Stimulated activated naive CD8-positive, alpha-beta T cell treated with anti-CD3 and anti-CD28 coated beads, Interleukin-15, amount 100 ng/mL, for 72 hours (primary cell): Measurements from ENCODE around the gene COL20A1.

Experiments used
- ATAC-seq: fragments of 150-1000 bp; cut with Tn5 transposase; 2 replicates; pipeline ENCODE4 v1.10.0; 2021; ENCODE audit warnings: mild to moderate bottlenecking, moderate library complexity
- DNase-seq, 2 donors: peaks; one replicate each; pipeline ENCODE4 v3.0.0; 2021 to 2022
- H3K27ac Mint-ChIP-seq, 2 donors: one replicate each; pipeline ENCODE4 v1.8.0; 2022; ENCODE audit warnings: mild to moderate bottlenecking in 2 of 2, mixed read lengths in 2 of 2, moderate library complexity in 2 of 2
- H3K27me3 Mint-ChIP-seq: one replicate; pipeline ENCODE4 v1.8.0; 2022; ENCODE audit warnings: mixed read lengths
- H3K4me1 Mint-ChIP-seq: one replicate; pipeline ENCODE4 v1.8.0; 2022; ENCODE audit warnings: mild to moderate bottlenecking, mixed read lengths
- H3K4me3 Mint-ChIP-seq, 2 donors: one replicate each; pipeline ENCODE4 v1.8.0; 2022; ENCODE audit warnings: mild to moderate bottlenecking in 2 of 2, mixed read lengths in 2 of 2, moderate library complexity in 1 of 2
- H3K9me3 Mint-ChIP-seq, 2 donors: one replicate each; pipeline ENCODE4 v1.8.0; 2022; ENCODE audit warnings: mixed read lengths in 2 of 2

COL20A1 gene

DNA sequence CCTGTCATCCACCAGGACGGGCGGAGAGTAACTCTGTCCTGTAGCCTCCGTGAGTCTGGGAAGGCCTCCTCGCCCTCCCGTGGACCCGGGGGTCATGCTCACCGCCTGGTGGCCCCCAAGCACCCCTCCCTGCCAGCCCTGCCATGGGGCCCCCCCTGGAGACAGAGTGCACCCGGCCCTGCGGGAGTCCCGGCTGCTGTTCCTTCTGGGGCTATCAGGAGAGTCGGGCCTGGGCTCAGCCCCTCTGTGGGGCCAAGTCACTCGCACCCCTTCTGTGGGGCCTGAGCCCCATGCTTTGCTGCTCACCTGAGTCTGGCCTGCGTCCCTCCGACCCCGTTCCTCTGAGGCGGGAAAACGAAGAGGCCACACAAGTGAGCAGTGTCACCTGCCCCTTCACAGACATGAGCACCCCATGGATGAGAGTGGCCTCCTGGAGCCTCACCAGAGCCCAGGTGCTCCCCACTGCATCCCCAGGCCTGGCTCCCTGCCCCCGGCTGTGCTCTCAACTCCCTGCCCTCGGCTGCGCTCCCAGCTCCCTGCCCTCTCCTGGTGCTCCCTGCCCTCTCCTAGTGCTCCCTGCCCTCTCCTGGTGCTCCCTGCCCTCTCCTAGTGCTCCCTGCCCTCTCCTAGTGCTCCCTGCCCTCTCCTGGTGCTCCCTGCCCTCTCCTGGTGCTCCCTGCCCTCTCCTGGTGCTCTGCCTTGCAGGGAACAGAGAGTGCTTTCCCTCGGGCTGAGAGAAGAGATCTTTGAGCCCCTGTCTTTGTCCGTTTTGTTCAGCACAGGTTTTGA is 72.8 kb downstream of the COL20A1 start:
- no peak overlapping the region for H3K27ac Mint-ChIP-seq
- peaks cover 54% of the 10 kb centered on the region for H3K27me3 Mint-ChIP-seq
- DNase-seq (no peak), ATAC-seq (no peak)
- no peak overlapping the region for H3K4me3 Mint-ChIP-seq
- no peaks in the 10 kb centered on the region for H3K9me3 Mint-ChIP-seq
- peaks cover 6% of the 10 kb centered on the region for H3K4me1 Mint-ChIP-seq

DNA sequence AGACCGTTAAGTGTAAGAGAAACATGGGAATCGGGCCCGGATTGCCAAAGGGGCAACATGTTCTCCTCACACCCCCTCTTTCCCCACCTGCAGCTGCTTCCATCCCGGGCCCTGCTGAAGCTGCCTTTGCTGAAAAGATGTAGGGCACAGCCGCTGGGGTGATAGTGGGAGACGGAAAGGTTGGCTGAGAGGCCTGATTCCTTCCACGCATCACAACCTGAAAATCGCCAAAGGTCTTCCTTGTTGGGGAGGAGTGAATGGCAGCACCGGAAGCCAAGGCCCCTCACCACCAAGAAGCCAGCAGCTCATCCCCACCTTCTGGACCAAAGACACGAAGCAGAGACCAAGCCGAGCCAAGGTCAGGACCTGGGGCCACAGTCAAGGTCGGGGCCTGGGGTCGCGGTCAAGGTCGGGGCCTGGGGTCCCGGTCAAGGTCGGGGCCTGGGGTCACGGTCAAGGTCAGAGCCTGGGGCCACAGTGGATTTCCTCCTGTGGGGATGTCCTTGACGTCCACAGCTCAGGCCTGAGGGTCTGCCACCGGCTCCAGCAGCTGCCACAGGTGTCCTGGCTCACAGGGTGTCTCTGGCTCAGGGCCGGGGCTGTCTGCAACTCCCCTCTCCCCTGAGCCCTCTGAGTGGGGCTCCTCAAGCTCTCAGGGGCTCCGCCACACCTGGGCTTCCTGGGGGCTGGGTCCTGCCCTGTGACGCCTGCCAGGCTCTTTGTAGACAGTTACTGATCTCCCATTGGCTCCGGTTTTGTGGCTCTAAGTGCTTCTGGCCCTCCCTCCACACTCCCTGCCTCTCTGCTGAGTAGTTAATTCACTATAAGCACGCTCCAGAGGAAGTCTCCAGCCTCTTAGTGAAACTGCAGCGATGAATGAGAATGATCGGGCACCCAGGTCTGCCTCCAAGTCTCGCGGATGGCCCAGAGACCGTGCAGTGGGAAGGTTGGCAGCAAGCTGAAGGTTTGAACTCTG is 73.7 kb downstream of the COL20A1 start:
- H3K4me3 Mint-ChIP-seq = no peak overlapping the region
- peaks cover 6% of the 10 kb centered on the region for H3K4me1 Mint-ChIP-seq
- no peak overlapping the region for H3K27ac Mint-ChIP-seq
- ATAC-seq = no peak
- H3K27me3 Mint-ChIP-seq = peaks cover 57% of the 10 kb centered on the region
- no peaks in the 10 kb centered on the region for H3K9me3 Mint-ChIP-seq
- no peak for DNase-seq

DNA sequence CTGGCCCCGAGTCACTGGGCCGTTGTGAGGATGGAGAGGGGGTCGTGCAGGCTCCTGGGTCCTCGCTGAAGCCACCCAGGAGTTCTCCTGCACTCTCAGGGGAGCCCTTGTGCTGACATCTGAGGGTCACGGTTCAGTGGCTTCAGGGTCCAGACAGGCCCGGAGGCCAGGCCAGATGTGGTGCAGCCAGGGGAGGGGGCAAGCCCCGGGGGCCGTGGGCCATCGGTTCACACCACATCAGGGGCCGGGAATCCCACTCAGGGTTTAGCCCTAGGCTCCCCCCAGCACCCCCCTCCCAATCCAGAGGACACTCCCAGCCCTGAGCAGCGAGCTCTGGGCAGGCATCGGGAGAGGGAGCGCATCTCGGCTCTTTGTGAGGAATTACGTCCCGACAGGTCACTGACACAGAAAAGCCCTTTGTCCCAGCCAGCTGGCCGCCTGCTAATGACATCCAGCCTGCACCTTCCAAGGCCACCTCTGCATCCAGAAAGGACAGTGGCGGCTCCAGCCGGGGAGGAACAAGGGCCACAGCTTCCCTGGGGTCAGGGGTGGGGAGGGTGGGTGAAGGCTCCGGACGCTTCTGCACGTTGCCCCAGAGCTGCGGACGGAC is 74.6 kb downstream of the COL20A1 start:
- Mint-ChIP-seq H3K27me3 (peaks cover 53% of the 10 kb centered on the region), H3K4me1 (peaks cover under 1% of the 10 kb centered on the region), H3K9me3 (no peaks in the 10 kb centered on the region), H3K27ac (no peak overlapping the region), H3K4me3 (no peak overlapping the region)
- DNase-seq = no peak
- no peak for ATAC-seq

DNA sequence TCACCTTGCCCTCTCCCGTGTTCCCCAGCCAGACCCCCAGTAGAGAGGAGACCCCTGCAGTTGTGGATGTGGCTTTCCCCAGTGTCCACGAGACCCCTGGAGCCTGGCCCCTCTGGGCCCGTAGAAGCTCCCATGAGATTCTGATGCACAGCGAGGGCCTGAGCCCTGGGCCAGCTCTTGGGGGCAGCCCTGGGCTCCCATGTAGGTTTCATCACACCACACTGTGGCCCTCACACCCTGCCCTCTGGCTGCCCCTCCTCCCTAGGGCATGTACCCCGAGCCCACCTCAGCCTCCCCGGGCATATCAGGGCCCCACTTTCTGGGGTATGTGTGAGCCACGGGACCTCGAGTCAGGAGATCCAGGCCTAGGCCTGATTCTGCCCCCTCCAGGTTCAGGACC is 75.2 kb downstream of the COL20A1 start:
- Mint-ChIP-seq H3K27me3 (peaks cover 53% of the 10 kb centered on the region), H3K9me3 (no peaks in the 10 kb centered on the region), H3K4me1 (no peaks in the 10 kb centered on the region), H3K27ac (no peak overlapping the region), H3K4me3 (no peak overlapping the region)
- ATAC-seq = no peak
- DNase-seq = no peak

DNA sequence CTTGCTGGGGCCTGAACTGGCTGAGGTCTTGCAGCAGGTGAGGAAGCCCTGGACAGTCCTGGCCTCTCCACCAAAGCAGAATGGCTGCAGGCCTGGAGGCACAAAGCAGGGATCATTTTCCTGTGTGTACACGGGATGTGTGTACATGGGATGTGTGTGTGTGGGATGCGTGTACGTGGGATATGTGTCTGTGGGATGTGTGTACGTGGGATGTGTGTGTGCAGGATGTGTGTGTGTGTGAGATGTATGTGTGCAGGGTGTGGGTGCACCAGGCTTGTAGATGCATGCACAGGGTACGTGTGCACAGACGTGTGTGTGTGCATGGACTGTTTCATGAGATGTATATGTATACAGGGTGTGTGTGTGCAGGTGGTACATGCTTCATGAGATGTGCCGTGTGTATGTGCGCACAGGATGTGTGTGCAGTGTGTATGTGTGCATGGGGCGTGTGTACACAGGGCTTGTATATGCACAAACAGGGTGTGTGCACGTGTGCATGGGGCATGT is 76.1 kb downstream of the COL20A1 start:
- no peaks in the 10 kb centered on the region for H3K4me1 Mint-ChIP-seq
- no peak overlapping the region for H3K27ac Mint-ChIP-seq
- DNase-seq = no peak
- no peak for ATAC-seq
- no peak overlapping the region for H3K4me3 Mint-ChIP-seq
- H3K9me3 Mint-ChIP-seq = no peaks in the 10 kb centered on the region
- peaks cover 45% of the 10 kb centered on the region for H3K27me3 Mint-ChIP-seq

DNA sequence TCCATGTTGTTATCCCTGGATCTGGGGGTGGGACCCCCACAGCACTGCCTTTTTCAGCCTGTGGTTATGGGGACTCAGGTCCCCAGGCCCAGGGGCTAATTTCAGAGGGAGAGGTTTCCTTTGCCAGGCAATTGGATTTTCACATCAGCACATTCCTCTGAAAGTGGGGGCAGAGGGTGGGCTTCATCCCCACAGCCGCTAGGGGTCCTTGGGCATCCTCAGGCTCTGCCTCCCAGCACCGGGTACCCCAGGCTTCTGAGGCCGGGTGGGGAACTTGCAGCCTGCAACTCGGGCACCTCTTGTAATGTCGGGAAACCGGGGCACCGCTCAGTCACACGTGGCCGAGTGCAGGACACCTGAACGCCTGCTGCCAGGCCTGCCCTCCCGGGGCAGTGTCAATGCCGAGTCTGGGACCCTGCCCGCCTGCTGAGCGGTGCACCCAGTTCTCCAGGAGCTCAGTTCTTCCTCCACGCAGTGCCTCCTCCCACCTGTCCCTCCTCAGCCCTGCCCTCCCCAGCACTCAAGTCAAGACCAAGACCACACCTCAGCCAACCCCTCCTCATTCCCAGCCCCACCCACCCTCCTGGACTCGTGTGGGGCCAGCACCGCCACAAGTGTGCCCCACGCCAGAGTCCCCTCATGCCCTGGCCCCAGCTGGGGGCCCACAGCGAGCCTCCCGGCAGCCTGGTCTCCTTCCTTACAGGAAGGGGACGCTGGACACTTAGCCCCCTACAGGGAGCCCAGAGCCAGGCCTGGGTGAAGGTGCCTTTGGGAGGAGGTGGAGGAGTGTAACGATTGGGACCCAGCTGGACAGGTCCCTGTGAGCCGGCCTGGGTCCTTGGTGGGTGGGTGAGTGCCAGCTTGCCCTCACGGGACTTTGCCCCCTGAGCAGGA is 77.0 kb downstream of the COL20A1 start:
- Mint-ChIP-seq H3K27ac (no peak overlapping the region), H3K4me1 (no peaks in the 10 kb centered on the region), H3K27me3 (peaks cover 36% of the 10 kb centered on the region), H3K9me3 (no peaks in the 10 kb centered on the region), H3K4me3 (no peak overlapping the region)
- DNase-seq (no peak), ATAC-seq (no peak)

DNA sequence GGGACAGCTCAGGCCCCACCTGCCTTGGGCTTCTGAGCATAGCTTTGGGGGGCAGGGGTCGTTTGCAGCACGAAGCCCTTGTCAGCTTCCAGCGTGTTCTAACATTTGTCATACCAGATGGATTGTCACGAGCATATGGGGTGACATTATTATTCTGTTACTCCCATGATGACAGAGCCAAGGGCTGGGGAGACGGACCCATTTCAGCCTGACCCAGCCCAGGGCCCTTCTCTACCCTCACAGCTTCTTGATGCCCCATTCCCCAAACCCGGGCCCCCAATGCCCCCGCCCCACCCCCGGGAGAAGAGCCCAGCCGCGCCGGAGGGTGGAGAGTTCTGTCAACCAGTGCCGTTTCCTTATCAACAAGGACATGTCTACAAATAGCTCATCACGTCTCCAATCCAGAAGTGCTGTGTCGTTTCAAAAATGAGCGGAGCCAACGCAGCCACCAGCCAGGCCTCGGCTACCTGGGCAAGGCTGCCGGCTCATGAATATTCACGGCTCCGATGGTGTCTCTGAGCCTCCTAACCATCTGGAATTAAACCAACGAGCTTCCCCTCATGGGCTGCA is 77.7 kb downstream of the COL20A1 start:
- no peak for ATAC-seq
- H3K27me3 Mint-ChIP-seq = peaks cover 28% of the 10 kb centered on the region
- H3K27ac Mint-ChIP-seq = no peak overlapping the region
- no peak for DNase-seq
- H3K4me1 Mint-ChIP-seq = no peaks in the 10 kb centered on the region
- H3K4me3 Mint-ChIP-seq = no peak overlapping the region
- H3K9me3 Mint-ChIP-seq = no peaks in the 10 kb centered on the region

DNA sequence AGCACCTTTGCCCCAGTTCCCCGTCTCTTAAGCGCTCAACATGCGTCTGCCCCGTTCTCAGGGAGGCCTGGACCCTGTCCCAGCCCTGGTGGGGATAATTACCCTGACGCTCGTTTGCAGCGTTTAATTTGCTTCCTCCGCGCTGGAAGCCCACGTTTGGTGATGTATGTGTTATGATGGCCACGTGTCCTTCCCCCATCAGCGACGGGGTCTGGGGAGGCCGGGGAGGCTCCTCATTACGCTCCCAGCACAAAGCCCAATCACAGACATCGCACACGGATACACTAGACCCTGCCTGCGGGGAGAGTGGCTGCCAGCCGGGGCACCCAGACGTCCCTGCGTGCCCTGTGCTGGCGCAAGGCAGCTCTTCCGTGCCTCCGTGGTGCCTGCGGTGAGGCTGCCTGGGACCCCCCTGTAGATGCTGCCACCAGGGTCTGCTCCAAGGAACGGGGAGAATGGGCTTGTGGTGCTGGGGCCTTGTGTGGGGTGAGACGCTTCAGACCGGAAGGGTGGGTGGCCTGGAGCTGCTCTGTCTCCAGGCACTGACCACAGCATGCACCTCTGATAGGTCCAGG is 78.4 kb downstream of the COL20A1 start:
- DNase-seq (no peak), ATAC-seq (no peak)
- H3K4me3 Mint-ChIP-seq = no peak overlapping the region

DNA sequence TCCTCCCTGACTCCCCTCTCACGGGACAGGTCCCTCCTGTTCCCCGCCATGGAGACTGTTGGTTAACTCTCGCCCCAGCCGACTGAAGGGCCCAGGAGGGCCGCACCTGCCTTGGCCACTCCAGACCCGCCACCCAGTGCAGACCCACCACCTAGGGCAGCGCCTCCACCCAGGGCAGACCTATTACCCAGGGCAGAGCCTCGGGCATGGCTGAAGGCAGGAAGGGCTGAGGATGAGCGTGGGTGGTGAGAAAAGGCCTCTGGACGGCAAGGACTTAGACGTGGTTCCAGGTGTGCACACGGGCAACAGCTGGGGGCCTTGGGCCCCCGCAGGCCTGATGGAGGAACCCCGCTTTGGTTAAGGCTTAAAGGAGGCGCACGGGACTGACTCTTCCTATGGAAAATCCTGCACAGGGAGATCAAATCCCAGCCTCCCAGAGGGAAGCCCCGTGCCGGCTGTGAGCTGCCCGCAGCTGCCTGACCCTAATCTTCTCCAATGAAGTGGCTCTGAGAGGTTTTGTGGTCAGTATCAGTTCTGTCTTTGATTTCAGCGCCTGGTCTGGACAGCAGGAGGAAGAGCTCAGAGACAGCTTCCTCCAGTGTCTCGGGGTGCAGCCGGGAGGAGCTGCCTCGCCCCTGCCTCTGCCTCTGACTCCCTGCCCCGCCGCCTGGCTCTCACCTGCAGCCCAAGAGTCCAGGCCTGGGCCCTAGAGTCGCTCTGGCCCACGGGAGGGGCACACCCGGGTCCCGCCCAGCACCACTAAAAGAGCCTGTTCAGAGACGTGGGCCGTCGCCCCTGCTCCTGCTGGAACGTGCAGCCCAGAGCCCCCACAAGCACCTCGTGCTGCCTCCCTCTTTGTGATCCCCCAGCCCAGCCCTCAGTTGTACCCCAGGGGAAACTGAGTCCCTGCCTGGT is 80.2 kb downstream of the COL20A1 start:
- DNase-seq (no peak), ATAC-seq (no peak)
- Mint-ChIP-seq H3K9me3 (no peaks in the 10 kb centered on the region), H3K27ac (no peak overlapping the region), H3K4me1 (peaks cover 5% of the 10 kb centered on the region), H3K4me3 (no peak overlapping the region), H3K27me3 (peaks cover 45% of the 10 kb centered on the region)

More for the DNA sequence above, 78.4 kb downstream of the COL20A1 start:
- H3K27ac Mint-ChIP-seq = no peak overlapping the region
- peaks cover 28% of the 10 kb centered on the region for H3K27me3 Mint-ChIP-seq
- no peaks in the 10 kb centered on the region for H3K9me3 Mint-ChIP-seq
- no peaks in the 10 kb centered on the region for H3K4me1 Mint-ChIP-seq

DNA sequence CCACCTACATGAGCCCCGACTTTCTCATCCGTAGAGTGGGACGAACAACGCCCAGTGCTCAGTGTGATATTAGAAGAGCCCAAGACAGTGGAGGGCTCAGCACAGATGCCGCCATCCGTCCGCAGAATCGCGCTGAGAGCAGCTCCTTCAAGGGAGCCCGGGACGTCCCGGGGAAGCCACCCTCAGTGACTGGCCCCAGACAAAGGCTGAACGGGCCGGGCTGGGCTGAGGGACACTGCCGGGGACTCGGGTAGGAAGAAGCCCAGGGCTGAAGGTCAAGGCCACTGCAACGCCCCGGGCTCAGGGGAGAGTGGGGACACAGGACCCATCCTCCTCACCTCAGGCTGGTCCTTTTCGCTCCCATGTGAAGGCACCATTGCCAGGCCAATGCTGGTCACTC is 81.0 kb downstream of the COL20A1 start:
- no peak for ATAC-seq
- H3K4me3 Mint-ChIP-seq = no peak overlapping the region
- no peak for DNase-seq
- H3K27me3 Mint-ChIP-seq = peaks cover 53% of the 10 kb centered on the region
- peaks cover 5% of the 10 kb centered on the region for H3K4me1 Mint-ChIP-seq
- H3K9me3 Mint-ChIP-seq = no peaks in the 10 kb centered on the region
- H3K27ac Mint-ChIP-seq = no peak overlapping the region

DNA sequence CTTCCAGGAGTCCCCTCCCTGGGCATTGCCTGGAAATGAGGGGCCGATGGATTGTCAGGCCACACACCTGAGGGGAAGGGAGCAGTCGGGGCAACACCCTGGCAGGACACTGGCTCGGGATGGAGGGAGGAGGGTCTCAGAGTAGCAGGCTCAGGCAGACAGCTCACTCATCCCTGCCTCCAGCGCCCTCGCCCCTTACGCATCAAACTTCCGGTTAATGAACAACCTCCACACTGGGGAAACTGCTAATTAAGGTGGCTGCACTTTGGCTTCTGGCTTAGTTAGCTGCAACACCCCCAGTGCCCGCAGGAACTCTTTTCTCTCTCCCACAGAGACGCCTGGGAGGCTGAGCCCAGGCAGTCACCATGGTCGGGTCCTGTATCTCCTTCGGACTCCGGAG is 81.5 kb downstream of the COL20A1 start:
- Mint-ChIP-seq H3K4me3 (no peak overlapping the region), H3K27ac (no peak overlapping the region), H3K9me3 (no peaks in the 10 kb centered on the region), H3K4me1 (peaks cover 5% of the 10 kb centered on the region), H3K27me3 (peaks cover 58% of the 10 kb centered on the region)
- DNase-seq = no peak
- ATAC-seq = no peak

DNA sequence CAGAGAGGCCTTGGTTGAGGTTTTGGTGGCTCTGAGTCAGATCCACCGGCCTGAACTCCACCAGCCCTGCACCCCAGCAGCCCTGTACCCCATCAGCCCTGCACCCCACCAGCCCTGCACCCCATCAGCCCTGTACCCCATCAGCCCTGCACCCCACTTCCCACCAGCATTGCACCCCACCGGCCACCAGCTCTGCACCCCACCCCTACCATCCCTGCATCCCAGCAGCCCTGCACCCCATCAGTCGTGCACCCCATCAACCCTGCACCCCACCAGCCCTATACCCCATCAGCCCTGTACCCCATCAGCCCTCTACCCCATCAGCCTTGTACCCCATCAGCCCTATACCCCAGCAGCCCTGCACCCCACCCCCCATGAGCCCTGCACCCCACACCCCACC is 82.5 kb downstream of the COL20A1 start:
- no peak for DNase-seq
- Mint-ChIP-seq H3K4me1 (peaks cover 5% of the 10 kb centered on the region), H3K27ac (no peak overlapping the region), H3K27me3 (peaks cover 66% of the 10 kb centered on the region), H3K9me3 (no peaks in the 10 kb centered on the region), H3K4me3 (no peak overlapping the region)
- no peak for ATAC-seq
